ELR (cell line): ENCODE data around the gene TCF4.
A peak's percentile ranks its signal among the peaks of the same experiment; 100 is the strongest.

Experiments used
- DNase-seq: peaks from one replicate; pipeline ENCODE4 v3.0.0-alpha.2; 2015; ENCODE audit warnings: low read depth

TCF4 gene

GRCh38 chr18:55384551-55385275, 203.3 kb downstream of the TCF4 start:
- DNase-seq, result peak; percentile 73

DNA sequence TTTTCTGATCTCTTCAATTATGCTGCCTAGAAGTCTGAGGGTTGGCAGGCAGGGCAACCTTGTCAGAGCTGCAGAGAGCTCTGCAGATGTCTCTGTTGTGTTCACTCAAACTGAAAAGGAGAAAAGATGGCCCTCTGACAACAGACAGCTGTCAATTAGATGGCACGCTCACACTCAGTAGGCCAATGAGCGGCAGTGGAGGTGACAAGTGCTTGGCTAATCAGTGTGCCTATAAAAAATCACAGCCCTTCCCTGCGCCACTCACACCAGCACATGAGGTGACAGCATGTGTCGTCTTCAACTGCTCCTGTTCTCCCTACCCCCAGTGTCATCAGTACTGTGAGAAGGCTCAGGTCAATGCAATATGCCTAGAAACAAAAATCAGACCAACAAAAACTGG, 203.9 kb downstream of the TCF4 start:
- DNase-seq, result no peak

DNA sequence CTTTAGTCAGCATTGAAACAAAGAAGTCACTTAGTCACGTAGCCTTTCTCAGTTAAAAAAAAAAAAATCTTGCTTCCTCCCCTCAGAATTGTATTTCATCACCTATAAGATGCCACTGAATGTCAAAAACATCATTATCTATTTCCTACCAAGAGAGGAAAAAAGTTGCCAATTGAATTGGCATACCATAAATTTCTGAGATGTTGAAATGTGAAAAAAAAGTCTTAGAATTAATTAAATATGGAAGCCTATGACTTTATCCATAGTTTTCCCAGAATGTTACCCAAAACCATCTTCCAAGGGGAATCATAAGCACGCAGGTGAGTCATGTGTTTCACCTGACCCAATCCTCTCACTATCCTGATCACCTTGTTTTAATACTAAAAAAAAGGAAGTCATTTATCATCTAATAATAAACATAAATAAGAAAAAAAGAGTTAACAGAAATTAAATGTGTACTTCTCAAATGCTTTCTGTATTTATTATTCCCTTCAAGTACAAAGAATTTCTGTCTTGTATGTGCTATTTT, 205.7 kb downstream of the TCF4 start:
- DNase-seq, result no peak

GRCh38 chr18:55381277-55381676, 206.7 kb downstream of the TCF4 start:
- DNase-seq, result peak; percentile 38

GRCh38 chr18:55380589-55380988, 207.4 kb downstream of the TCF4 start:
- peak; percentile 50 for DNase-seq

- DNase-seq, result no peak
Observed at GRCh38 chr18:55376387-55376786, 211.6 kb downstream of the TCF4 start.

GRCh38 chr18:55375930-55376329, 212.1 kb downstream of the TCF4 start:
- no peak for DNase-seq

GRCh38 chr18:55374741-55375140, 213.3 kb downstream of the TCF4 start:
- DNase-seq, result no peak

DNA sequence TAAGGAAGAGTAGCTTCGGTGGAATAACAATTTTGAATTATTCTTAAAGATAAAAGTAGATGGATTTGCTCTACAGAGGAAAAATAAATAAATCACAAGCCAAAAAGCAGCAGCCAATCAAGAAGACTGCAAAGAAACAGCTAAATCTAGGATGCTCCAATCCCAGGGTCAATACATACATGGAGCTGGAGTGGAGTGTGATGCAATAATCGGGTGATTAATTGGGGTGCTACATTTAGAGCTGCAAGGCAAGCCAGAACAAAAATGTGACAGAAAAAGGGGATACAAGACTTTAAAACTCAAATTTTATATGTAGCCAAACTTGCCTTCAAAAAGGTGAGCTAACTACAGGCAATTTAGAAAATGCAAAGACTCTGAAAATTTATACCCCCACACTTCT, 215.8 kb downstream of the TCF4 start:
- DNase-seq, result no peak

DNA sequence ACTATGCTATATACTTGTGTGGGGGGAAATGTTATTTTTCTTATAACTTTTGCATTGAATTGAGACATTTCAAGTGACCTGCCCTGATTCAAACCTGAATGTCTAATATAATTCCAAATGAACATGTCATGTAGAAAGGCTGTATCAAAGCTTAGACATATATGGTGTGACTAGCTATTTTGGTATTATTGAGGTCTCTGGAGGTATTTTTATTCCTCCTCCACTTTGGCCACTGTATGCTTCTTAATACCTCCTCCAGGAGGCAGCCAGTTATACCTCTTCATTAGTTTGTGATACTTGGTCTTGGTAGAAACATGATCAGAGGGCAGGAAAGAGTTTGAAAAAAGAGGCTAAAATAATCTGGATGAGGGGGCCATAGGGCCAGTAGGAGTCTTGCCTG, 217.1 kb downstream of the TCF4 start:
- DNase-seq, result no peak

GRCh38 chr18:55369346-55369745, 218.6 kb downstream of the TCF4 start:
- no peak for DNase-seq

DNA sequence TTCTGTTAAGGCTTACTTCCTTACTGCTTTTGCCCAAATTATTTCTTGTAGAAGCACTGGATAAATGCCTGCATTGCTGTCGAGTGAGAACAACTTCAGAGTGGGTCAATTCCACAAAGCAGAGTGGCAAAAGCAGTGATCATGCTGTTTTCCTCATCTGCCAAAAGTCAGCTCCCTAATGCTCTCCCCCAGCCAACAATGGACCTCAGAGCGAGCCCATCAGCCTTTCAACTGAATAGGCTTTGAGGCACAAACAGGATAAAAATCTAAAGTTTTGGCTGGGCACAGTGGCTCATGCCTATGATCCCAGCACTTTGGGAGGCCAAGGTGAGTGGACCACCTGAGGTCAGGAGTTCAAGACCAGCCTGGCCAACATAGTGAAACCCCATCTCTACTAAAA, 222.7 kb downstream of the TCF4 start:
- no peak for DNase-seq

DNA sequence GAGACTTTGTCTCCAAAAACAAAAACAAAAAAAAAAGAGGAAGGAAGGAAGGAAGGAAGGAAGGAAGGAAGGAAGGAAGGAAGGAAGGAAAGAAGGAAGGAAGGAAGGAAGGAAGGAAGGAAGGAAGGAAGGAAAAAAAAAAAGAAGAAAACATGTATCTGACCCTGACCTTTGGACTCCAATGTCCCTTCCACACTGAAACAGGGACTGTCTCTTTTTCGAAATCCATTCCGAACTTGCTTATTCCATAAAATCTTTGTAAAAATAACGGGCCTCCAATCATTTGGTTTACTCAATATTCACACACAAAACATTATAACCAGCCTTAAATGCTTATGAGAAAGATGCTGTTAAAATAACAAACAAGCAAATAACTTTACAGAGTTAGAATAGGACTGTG, 225.7 kb downstream of the TCF4 start:
- DNase-seq, result no peak

GRCh38 chr18:55361492-55362250, 226.3 kb downstream of the TCF4 start:
- no peak for DNase-seq

DNA sequence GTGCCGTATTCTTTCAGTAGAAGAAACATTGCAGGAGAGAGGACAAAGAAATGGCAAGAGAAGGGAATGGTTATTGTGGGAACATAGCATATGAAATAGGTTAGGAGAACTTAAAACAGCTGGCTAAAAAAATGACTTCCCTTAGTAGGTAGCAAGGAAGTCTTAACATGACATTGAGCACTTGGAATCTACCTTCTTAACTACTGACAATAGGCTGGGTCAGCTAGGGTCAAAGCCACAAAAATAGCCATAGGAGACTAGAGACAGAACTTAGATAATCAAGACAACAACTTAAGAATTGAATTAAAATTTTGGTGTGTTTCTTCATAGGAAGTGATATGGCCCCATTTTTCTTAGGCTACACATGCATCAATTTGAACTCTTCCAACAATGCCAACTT, 227.9 kb downstream of the TCF4 start:
- no peak for DNase-seq

- peak; percentile 6 for DNase-seq
Observed at GRCh38 chr18:55356815-55357214, 231.2 kb downstream of the TCF4 start.

DNA sequence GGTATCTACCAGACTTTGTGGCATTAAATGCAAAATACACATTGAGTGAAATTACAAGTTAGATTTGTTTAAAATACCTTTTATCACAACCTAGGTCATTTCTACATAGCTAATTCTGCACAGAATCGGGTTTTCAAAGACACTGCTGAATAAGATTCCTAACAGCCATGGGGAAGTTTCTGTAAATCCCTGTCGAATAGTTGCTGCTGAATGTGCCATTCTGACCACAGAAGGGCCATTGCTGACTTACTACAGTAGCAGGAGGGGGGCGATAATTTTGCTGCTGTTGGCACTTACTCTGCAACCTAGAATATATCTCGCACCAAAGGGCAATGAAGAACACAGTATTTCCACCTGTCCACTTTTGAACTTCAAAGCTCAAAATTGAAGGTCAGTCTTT, 232.8 kb downstream of the TCF4 start:
- no peak for DNase-seq

DNA sequence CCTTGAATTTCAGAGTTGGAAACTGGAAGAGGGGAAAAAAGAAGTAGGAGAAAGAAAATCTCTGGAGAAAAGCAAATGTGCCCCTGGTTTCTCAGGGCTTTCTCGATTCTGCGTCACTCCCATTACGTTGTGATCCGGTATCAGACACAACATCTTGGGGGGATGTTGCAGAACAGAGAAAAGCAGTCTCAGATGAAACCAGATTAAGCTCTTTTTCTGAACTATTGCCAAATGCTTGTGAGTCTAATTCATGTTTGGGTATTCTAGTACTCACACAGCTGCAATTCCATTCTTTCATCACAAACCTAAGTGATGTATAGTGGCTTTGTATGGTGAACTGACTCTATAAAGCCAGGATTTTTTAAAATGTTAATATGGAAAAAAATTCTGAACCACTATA, 233.2 kb downstream of the TCF4 start:
- DNase-seq, result no peak

- no peak for DNase-seq
Observed at GRCh38 chr18:55353806-55354205, 234.2 kb downstream of the TCF4 start.

DNA sequence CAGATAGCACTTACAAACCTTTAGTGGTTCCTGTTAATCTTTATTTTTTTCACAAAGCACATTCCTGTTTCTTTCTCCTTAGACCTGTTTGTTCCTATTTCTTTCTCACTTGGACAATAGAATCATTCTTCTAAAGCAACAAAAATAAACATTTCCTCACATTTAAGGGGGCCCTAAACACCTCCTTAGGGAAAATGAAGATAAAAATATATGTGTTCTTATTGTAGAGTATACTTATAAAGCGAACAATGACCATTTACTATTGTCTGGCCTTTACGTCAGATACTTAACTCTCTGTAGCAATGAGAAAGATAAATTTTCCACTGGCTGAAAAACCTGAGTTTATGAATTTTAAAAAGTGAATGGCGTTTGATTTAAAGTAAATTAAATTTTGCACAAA, 234.6 kb downstream of the TCF4 start:
- DNase-seq, result no peak

- peak; percentile 18 for DNase-seq
Observed at GRCh38 chr18:55351980-55352714, 235.8 kb downstream of the TCF4 start.

DNA sequence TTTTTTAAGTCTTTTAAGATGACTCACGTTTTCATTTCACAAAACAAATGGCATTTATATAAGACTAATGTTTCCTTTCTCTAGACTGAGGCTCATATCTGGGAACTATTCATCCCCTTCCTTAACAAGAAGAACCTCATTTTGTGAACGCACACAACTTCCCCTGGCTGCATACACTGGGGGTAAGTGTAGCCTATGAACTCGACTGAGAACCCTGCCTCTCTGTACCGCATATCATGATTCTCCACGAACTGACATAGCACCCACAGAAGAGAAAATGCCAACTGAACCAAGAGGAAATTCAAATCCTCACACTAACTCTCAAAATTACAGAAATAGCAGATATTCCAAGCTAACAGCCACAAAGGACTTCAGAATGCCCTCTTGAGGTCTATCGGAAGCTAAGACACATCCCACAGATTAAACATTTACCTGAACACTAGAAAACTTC, 236.7 kb downstream of the TCF4 start:
- DNase-seq, result no peak

DNA sequence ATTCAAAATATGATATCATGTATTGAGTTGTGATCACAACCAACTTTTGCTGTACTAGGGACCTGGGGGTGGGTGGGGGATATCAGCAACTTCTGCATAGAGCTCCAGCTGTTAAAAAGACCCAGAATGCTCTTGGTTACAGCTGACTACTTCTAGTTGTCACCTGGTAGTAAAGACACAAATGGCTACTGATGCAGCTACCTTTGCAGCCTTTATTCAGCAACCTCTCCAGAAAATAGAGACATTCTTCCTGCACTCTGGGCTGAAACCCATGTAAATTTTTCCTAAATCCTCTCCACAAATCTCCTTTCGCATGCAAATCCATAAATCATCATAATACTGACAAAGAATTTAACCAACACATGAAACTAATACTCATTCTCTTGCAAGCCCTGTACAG, 238.3 kb downstream of the TCF4 start:
- DNase-seq, result no peak
